HepG2 (cell line): Measurements from ENCODE around the gene TSGA10. TPM values are rescaled to one million over a fixed set of nuclear protein-coding genes. Genes with fewer than 3 reads are reported as not detected.
A peak's percentile ranks its signal among the peaks of the same experiment; 100 is the strongest.

Experiments
- ATAC-seq: fragments of 200-7000 bp; cut with Tn5 transposase; 3 replicates; pipeline ENCODE4 v1.9.1; 2020; ENCODE audit warnings: mild to moderate bottlenecking, moderate library complexity
- Bru-seq: library from RNA; stranded (reverse); fragments of 400-500 nt; gene quantifications from one replicate; lab custom pipeline; 2021; lab: Mats Ljungman, UMichigan
- BruChase-seq, 2 experiments: library from RNA; stranded (reverse); fragments of 400-500 nt; gene quantifications; one replicate each; lab custom pipeline; 2021; lab: Mats Ljungman, UMichigan
- BruUV-seq: library from RNA; stranded (reverse); fragments of 400-500 nt; replicated peaks from 2 replicates; lab custom pipeline; 2021; lab: Mats Ljungman, UMichigan
- CTCF ChIA-PET: fragments of 300-600 bp; formaldehyde crosslinking; extraction: SDS; loops from one replicate; lab custom pipeline; 2021; ENCODE audit warnings: low total read pairs, inconsistent platforms, low intra/inter-chr PET ratio; lab: Yijun Ruan, JAX
- POLR2A ChIA-PET: fragments of 350-600 bp; sonication (Branson Sonifier 250); formaldehyde crosslinking; loops from one replicate; lab custom pipeline; 2020; ENCODE audit warnings: antibody characterized with exemption, inconsistent platforms; lab: Yijun Ruan, JAX
- DNase-seq: peaks from one replicate; pipeline ENCODE4 v3.0.0-alpha.2; 2015; ENCODE audit warnings: low spot score
- FAIRE-seq: peaks from 3 replicates; lab custom pipeline; 2011; peaks lifted over from hg19 to GRCh38; lab: Jason Lieb, UNC
- H2AFZ ChIP-seq: one replicate; pipeline ENCODE4 v1.6.1; 2011; ENCODE audit warnings: low read length, inconsistent platforms
- H3K27ac ChIP-seq: fragments of 300-600 bp; 3 replicates; pipeline ENCODE4 v1.8.0; 2011; ENCODE audit warnings: mixed run types, mild to moderate bottlenecking, mixed read lengths, low read length, inconsistent platforms; ENCODE audit not compliant: insufficient read depth; ENCODE audit errors: extremely low read length
- H3K27me3 ChIP-seq, 2 experiments: fragments of 200-600 bp in 1 of 2; 2 replicates in 1 of 2; 3 replicates in 1 of 2; pipeline versions ENCODE4 v1.6.0 to v1.8.0; 2011; ENCODE audit warnings: low read length in 2 of 2, mild to moderate bottlenecking in 2 of 2, moderate library complexity in 2 of 2, inconsistent platforms in 1 of 2; ENCODE audit not compliant: insufficient read depth in 2 of 2, control insufficient read depth in 1 of 2
- H3K36me3 ChIP-seq, 2 experiments: fragments of 200-600 bp in 1 of 2; replicated peaks in 1 of 2; 2 replicates in 1 of 2; 3 replicates in 1 of 2; pipeline versions ENCODE4 v1.5.1 to v1.8.0; 2011; ENCODE audit warnings: low read length in 2 of 2, inconsistent platforms in 1 of 2; ENCODE audit not compliant: insufficient read depth in 2 of 2, control insufficient read depth in 1 of 2
- H3K4me1 ChIP-seq: 2 replicates; pipeline ENCODE4 v1.5.1; 2012; ENCODE audit warnings: low read length, inconsistent platforms; ENCODE audit not compliant: insufficient read depth
- H3K4me2 ChIP-seq: 2 replicates; pipeline ENCODE4 v1.6.0; 2011; ENCODE audit warnings: low read depth, low read length, inconsistent platforms
- H3K4me3 ChIP-seq, 3 experiments: fragments of 200-600 bp in 1 of 3; sonication (generic), shearing (Covaris generic) in 1 of 3; replicated peaks in 1 of 3; 2 replicates each; pipeline ENCODE4 v1.5.1; 2011 to 2016; ENCODE audit warnings: low read length in 3 of 3, inconsistent platforms in 2 of 3, low read depth in 2 of 3, mild to moderate bottlenecking in 2 of 3, control low read depth in 1 of 3, mixed read lengths in 1 of 3; ENCODE audit not compliant: insufficient read depth in 1 of 3
- H3K79me2 ChIP-seq: one replicate; pipeline ENCODE4 v1.6.1; 2011; ENCODE audit warnings: low read length, inconsistent platforms; ENCODE audit not compliant: insufficient read depth
- H3K9ac ChIP-seq: 2 replicates; pipeline ENCODE4 v1.6.0; 2011; ENCODE audit warnings: mild to moderate bottlenecking, low read depth, low read length, inconsistent platforms; ENCODE audit not compliant: insufficient read depth
- H3K9me3 ChIP-seq: 2 replicates; pipeline ENCODE4 v1.5.1; 2012; ENCODE audit warnings: mild to moderate bottlenecking, low read length
- H4K20me1 ChIP-seq: 2 replicates; pipeline ENCODE4 v1.6.0; 2011; ENCODE audit warnings: inconsistent platforms, mild to moderate bottlenecking, low read length, moderate library complexity; ENCODE audit not compliant: insufficient read depth
- HNRNPLL ChIP-seq: fragments of 200-400 bp; formaldehyde crosslinking; IDR thresholded peaks from 2 replicates; pipeline ENCODE4 v1.6.1; 2017; ENCODE audit warnings: mild to moderate bottlenecking, low read depth, low read length; ENCODE audit not compliant: poor library complexity, severe bottlenecking
- MTF1 ChIP-seq: sonication (generic); formaldehyde crosslinking; IDR thresholded peaks from 2 replicates; pipeline ENCODE4 v1.5.0; 2020; ENCODE audit warnings: missing genetic modification reagents
- MXI1 ChIP-seq: IDR thresholded peaks from 3 replicates; pipeline ENCODE4 v1.6.1; 2012; ENCODE audit warnings: low read depth, low read length, inconsistent platforms, borderline replicate concordance
- NFE2L1 ChIP-seq: sonication (generic); formaldehyde crosslinking; IDR thresholded peaks from 2 replicates; pipeline ENCODE4 v1.4.0; 2020; ENCODE audit warnings: missing genetic modification reagents, mild to moderate bottlenecking, borderline replicate concordance
- NFKB2 ChIP-seq: sonication (generic); formaldehyde crosslinking; IDR thresholded peaks from 2 replicates; pipeline ENCODE4 v1.4.0; 2020; ENCODE audit warnings: missing genetic modification reagents, borderline replicate concordance
- PAF1 ChIP-seq: IDR thresholded peaks from 2 replicates; pipeline ENCODE4 v1.6.1; 2016; ENCODE audit warnings: missing genetic modification reagents, missing compliant biosample characterization
- RXRB ChIP-seq: IDR thresholded peaks from 2 replicates; pipeline ENCODE4 v1.6.1; 2016; ENCODE audit warnings: borderline replicate concordance, missing genetic modification reagents, missing compliant biosample characterization
- TBX2 ChIP-seq: sonication (generic); formaldehyde crosslinking; IDR thresholded peaks from 2 replicates; pipeline ENCODE4 v1.5.0; 2020; ENCODE audit warnings: missing genetic modification reagents, mild to moderate bottlenecking, borderline replicate concordance
- ZBTB43 ChIP-seq: sonication (generic); formaldehyde crosslinking; conservative IDR thresholded peaks from 2 replicates; pipeline ENCODE4 v1.4.0; 2020; ENCODE audit warnings: missing genetic modification reagents
- ZNF597 ChIP-seq: sonication (generic); formaldehyde crosslinking; IDR thresholded peaks from 2 replicates; pipeline ENCODE4 v1.5.0; 2020; ENCODE audit warnings: missing genetic modification reagents
- ZNF644 ChIP-seq: IDR thresholded peaks from 2 replicates; pipeline ENCODE4 v1.6.1; 2016; ENCODE audit warnings: low read depth
- ZNF710 ChIP-seq: sonication (generic); formaldehyde crosslinking; IDR thresholded peaks from 2 replicates; pipeline ENCODE4 v1.5.0; 2020; ENCODE audit warnings: mild to moderate bottlenecking, missing genetic modification reagents, borderline replicate concordance
- WGBS: methylation state at CpG from one replicate; pipeline ENCODE4 v1.1.6; 2017; ENCODE audit warnings: low lambda C conversion rate; 5-methylcytosine and 5-hydroxymethylcytosine counted together
- in situ Hi-C: cut with HindIII; loops from 2 replicates; pipeline ENCODE4 v1.10.0; 2017; ENCODE audit warnings: low pct_unique_long_range_greater_than_20kb; ENCODE audit not compliant: extremely low pct_ligation_motif_present
- intact Hi-C: fragments of 100-400 bp; cut with micrococcal nuclease; formaldehyde crosslinking; loops from one replicate; pipeline ENCODE4 v1.10.0; 2022; ENCODE audit not compliant: unreplicated experiment
- long read RNA-seq, 2 experiments: library from RNA in 1 of 2; library from polyadenylated mRNA in 1 of 2; stranded (forward) in 1 of 2; unstranded in 1 of 2; transcript quantifications; one replicate each; pipeline ENCODE4 v2.0.0, GENCODE V29; 2019 to 2022
- polyA minus RNA-seq, 3 experiments: library from RNA; depleted of rRNA, polyadenylated mRNA; stranded (reverse); fragments of >200 nt; gene quantifications; 2 replicates each; pipeline ENCODE4 v1.2.3, GENCODE V29; 2011; ENCODE audit warnings: low replicate concordance in 1 of 3
- polyA plus RNA-seq, 8 experiments: library from polyadenylated mRNA; depleted of rRNA in 3 of 8; stranded (reverse) in 7 of 8; unstranded in 1 of 8; fragments of >200 nt; fragmentation: Illumina TruSeq in 4 of 8; extraction: Trizol in 4 of 8; gene quantifications; 2 replicates each; pipeline versions ENCODE4 v1.2.1 to v1.2.3, GENCODE V29; 2011 to 2016; ENCODE audit warnings: low read depth in 4 of 8, missing spikeins in 1 of 8, mixed read lengths in 1 of 8; ENCODE audit not compliant: insufficient read depth in 1 of 8
- total RNA-seq, 5 experiments: library from RNA; depleted of rRNA; stranded (reverse); fragments of >200 nt; fragmentation: Illumina TruSeq; extraction: Trizol; gene quantifications; 2 replicates each; pipeline ENCODE4 v1.2.3, GENCODE V29; 2016; ENCODE audit warnings: low read depth in 1 of 5

TSGA10 gene
- 13.1 and 15.0 TPM in 2 replicates for total RNA-seq (2016; rRNA removed; fragmentation: Illumina TruSeq; extraction: Trizol)
- 25.7 and 33.8 TPM in 2 replicates for total RNA-seq (2016; cell fraction: cytosol; rRNA removed; fragmentation: Illumina TruSeq; extraction: Trizol; ENCODE audit: low read depth)
- total RNA-seq (2016; cell fraction: insoluble cytoplasmic fraction; rRNA removed; fragmentation: Illumina TruSeq; extraction: Trizol) = 13.3 and 14.9 TPM in 2 replicates
- total RNA-seq (2016; cell fraction: membrane; rRNA removed; fragmentation: Illumina TruSeq; extraction: Trizol) = 24.7 and 25.4 TPM in 2 replicates
- total RNA-seq (2016; cell fraction: nucleus; rRNA removed; fragmentation: Illumina TruSeq; extraction: Trizol) = 14.6 and 18.2 TPM in 2 replicates
- polyA plus RNA-seq (2011; rRNA removed) = 3.8 and 4.7 TPM in 2 replicates
- polyA plus RNA-seq (2011; cell fraction: cytosol; rRNA removed) = 1.1 and 1.4 TPM in 2 replicates
- 3.0 and 4.5 TPM in 2 replicates for polyA plus RNA-seq (2011; cell fraction: nucleus; rRNA removed)
- polyA plus RNA-seq (2012) = 9.2 and 16.5 TPM in 2 replicates
- 26.9 and 32.0 TPM in 2 replicates for polyA plus RNA-seq (2016; cell fraction: cytosol; fragmentation: Illumina TruSeq; extraction: Trizol; ENCODE audit: low read depth)
- polyA plus RNA-seq (2016; cell fraction: insoluble cytoplasmic fraction; fragmentation: Illumina TruSeq; extraction: Trizol; ENCODE audit: low read depth) = 8.9 and 10.5 TPM in 2 replicates
- polyA plus RNA-seq (2016; cell fraction: membrane; fragmentation: Illumina TruSeq; extraction: Trizol; ENCODE audit: low read depth) = 13.4 and 18.5 TPM in 2 replicates
- polyA plus RNA-seq (2016; cell fraction: nucleus; fragmentation: Illumina TruSeq; extraction: Trizol; ENCODE audit: insufficient read depth, low read depth) = 13.4 and 17.8 TPM in 2 replicates
- 0.94 and 1.8 TPM in 2 replicates for polyA minus RNA-seq (2011; rRNA and poly(A)+ RNA removed; ENCODE audit: low replicate concordance)
- polyA minus RNA-seq (2011; cell fraction: cytosol; rRNA and poly(A)+ RNA removed) = 1.4 and 2.8 TPM in 2 replicates
- 16.9 and 18.7 TPM in 2 replicates for polyA minus RNA-seq (2011; cell fraction: nucleus; rRNA and poly(A)+ RNA removed)
- percentile 47 among the genes with signal in this experiment for Bru-seq, nascent RNA
- percentile 47 among the genes with signal in this experiment for BruChase-seq, experiment 1, labeled RNA remaining after a 6-hour chase
- percentile 51 among the genes with signal in this experiment for BruChase-seq, experiment 2, labeled RNA remaining after a 2-hour chase
- long read RNA-seq, experiment 1, partial matches to known transcripts = 5 of 9 reads
- long read RNA-seq, experiment 1, other reads (novel, unspliced or antisense) = 2 of 9 reads
- long read RNA-seq, experiment 2, partial matches to known transcripts = 1 of 6 reads
- long read RNA-seq, experiment 2, other reads (novel, unspliced or antisense) = 2 of 6 reads

- Histone ChIP-seq H3K27me3 (no peaks in the 10 kb centered on the region; a peak in 1 of 5 replicates), H3K4me1 (peaks cover 44% of the 10 kb centered on the region), H3K79me2 (peaks cover 18% of the 10 kb centered on the region), H3K9me3 (no peaks in the 10 kb centered on the region), H4K20me1 (no peaks in the 10 kb centered on the region), H3K9ac (peak within 1 kb of the TSS; percentile 89), H2AFZ (peak within 1 kb of the TSS; percentile 73), H3K27ac (peak within 1 kb of the TSS; percentile 79), H3K4me2 (peak within 1 kb of the TSS; percentile 97), H3K36me3 (peaks cover 0 to 5% of the 10 kb centered on the region in 2 experiments; a peak in 3 of 5 replicates), H3K4me3 (peak within 1 kb of the TSS; percentile 80 to 90 (median 85))
- under 1% methylated on average over 58 of the region's 70 CpGs for WGBS
- in situ Hi-C loops = no loop called here
- FAIRE-seq (peak; percentile 70), ATAC-seq (peak; percentile 97), DNase-seq (peak; percentile 93)
- POLR2A ChIA-PET = interaction anchor here (0.6 to 4.9 kb wide), 19 partner anchors 9 to 375 kb away, joined by 3 to 140 read pairs (median 4); partner anchors contain the start of genes C2orf15, EIF5B, MITD1 and MRPL30
- BruUV-seq = TSS peak; percentile 85
- CTCF ChIA-PET = no interaction called here
- intact Hi-C loops = loop anchor here (1.0 to 2.0 kb wide), 2 partner anchors 14 to 26 kb away; partner anchors contain the start of genes C2orf15, MITD1 and MRPL30
- TF ChIP-seq MXI1 = peak; percentile 96; the same call in 2 of the 3 replicates
- no peak for TF ChIP-seq PAF1 (CRISPR knock-in tag)
- TF ChIP-seq TBX2 (CRISPR knock-in tag) = peak; percentile 99
- TF ChIP-seq ZBTB43 (CRISPR knock-in tag) = peak; percentile 95
- 0 out of 2 replicates have a peak, but pooled peaks have one; percentile 34 for TF ChIP-seq ZNF710 (CRISPR knock-in tag)
- TF ChIP-seq NFE2L1 (CRISPR knock-in tag) = no peak
- no peak for TF ChIP-seq MTF1 (CRISPR knock-in tag)
- no peak for TF ChIP-seq ZNF597
- TF ChIP-seq NFKB2 = peak; percentile 98
- TF ChIP-seq RXRB (CRISPR knock-in tag) = peak; percentile 79
- peak; percentile 90 for TF ChIP-seq HNRNPLL
- 0 out of 2 replicates have a peak, but pooled peaks have one; percentile 14 for TF ChIP-seq ZNF644
These were observed at the start of gene TSGA10, which contains the start of gene LIPT1 for GRCh38 chr2:99154643-99155536. Gene TSGA10, minus strand, starts transcription at chr2:99154942. Its CDS starts 45,503 bp downstream, at chr2:99109439. Gene LIPT1, plus strand, starts transcription at chr2:99154967. Its CDS starts 6,991 bp downstream, at chr2:99161958.
